Naive B cell (primary cell): ENCODE data around the gene THAP8. TPM values are rescaled to one million over a fixed set of nuclear protein-coding genes. Genes with fewer than 3 reads are reported as not detected.

Experiments
- ATAC-seq, 2 donors: fragments of 150-1000 bp; cut with Tn5 transposase; 2 replicates each; pipeline ENCODE4 v1.10.0; 2021; ENCODE audit warnings: low read depth in 2 of 2, mild to moderate bottlenecking in 2 of 2, moderate library complexity in 2 of 2
- DNase-seq: peaks from one replicate; pipeline ENCODE4 v3.0.0; 2022
- H3K27ac Mint-ChIP-seq, 6 donors: one replicate each; pipeline ENCODE4 v1.8.0; 2020 to 2022; ENCODE audit warnings: mild to moderate bottlenecking in 6 of 6, mixed read lengths in 6 of 6, moderate library complexity in 5 of 6, inconsistent platforms in 2 of 6
- H3K27me3 Mint-ChIP-seq, 3 donors: one replicate each; pipeline ENCODE4 v1.8.0; 2021 to 2022; ENCODE audit warnings: mixed read lengths in 3 of 3, mild to moderate bottlenecking in 1 of 3
- H3K36me3 Mint-ChIP-seq, 2 donors: one replicate each; pipeline ENCODE4 v1.8.0; 2020 to 2022; ENCODE audit warnings: mixed read lengths in 2 of 2, inconsistent platforms in 1 of 2, mild to moderate bottlenecking in 1 of 2
- H3K4me1 Mint-ChIP-seq, 3 donors: one replicate each; pipeline ENCODE4 v1.8.0; 2020 to 2022; ENCODE audit warnings: mixed read lengths in 3 of 3, inconsistent platforms in 1 of 3, mild to moderate bottlenecking in 1 of 3, moderate library complexity in 1 of 3
- H3K4me3 Mint-ChIP-seq, 8 donors: one replicate each; pipeline ENCODE4 v1.8.0; 2020 to 2022; ENCODE audit warnings: mild to moderate bottlenecking in 8 of 8, mixed read lengths in 8 of 8, moderate library complexity in 8 of 8, inconsistent platforms in 2 of 8
- H3K9me3 Mint-ChIP-seq, 7 donors: one replicate each; pipeline ENCODE4 v1.8.0; 2020 to 2022; ENCODE audit warnings: mixed read lengths in 7 of 7, mild to moderate bottlenecking in 5 of 7, inconsistent platforms in 2 of 7, moderate library complexity in 1 of 7
- polyA plus RNA-seq, 6 donors: library from polyadenylated mRNA; unstranded; fragments of 300-500 nt; fragmentation: Illumina TruSeq; gene quantifications; one replicate each; pipeline ENCODE4 v1.2.3, GENCODE V29; 2021; ENCODE audit warnings: low read depth in 6 of 6

The THAP8 gene
- polyA plus RNA-seq, 6 donors from 2014 or later: 1.4 to 7.3 (median 3.6) TPM

- DNase-seq: no peak
- H3K4me3 Mint-ChIP-seq: peak overlapping the region in 1 of 8 donors; percentile 94
Observed at GRCh38 chr19:35990771-35991730, 63.0 kb downstream of the THAP8 start.

DNA sequence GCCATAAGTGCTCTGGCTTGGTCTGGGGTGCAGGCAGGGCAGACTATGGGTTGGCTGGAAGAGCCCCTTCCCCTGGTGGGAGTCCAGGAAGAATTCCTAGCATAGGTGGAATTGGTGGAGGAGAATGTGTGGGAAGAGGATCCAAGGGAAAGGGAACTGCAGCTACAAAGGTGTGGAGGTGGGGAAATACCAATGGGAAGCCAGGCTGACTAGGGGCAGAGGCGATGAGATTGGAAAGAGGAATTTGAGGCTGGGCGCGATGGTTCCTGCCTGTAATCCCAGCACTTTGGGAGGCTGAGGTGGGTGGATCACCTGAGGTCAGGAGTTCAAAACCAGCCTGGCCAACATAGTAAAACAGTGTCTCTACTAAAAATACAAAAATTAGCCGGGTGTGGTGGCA lies 63.9 kb downstream of the THAP8 start:
- H3K36me3 Mint-ChIP-seq: no peaks in the 10 kb centered on the region
- H3K27me3 Mint-ChIP-seq: peaks cover 3 to 18% (median 6%) of the 10 kb centered on the region in 3 donors
- DNase-seq (no peak), ATAC-seq (no peak)
- H3K27ac Mint-ChIP-seq: no peak overlapping the region
- H3K4me3 Mint-ChIP-seq: peak overlapping the region in 1 of 8 donors; percentile 67
- H3K9me3 Mint-ChIP-seq: peaks cover 0 to 2% (median 0%) of the 10 kb centered on the region in 7 donors
- peaks cover 12 to 21% (median 20%) of the 10 kb centered on the region in 3 donors for H3K4me1 Mint-ChIP-seq

More at GRCh38 chr19:35990771-35991730, 63.0 kb downstream of the THAP8 start:
- no peak for ATAC-seq
- H3K4me1 Mint-ChIP-seq: peaks cover 18 to 27% (median 26%) of the 10 kb centered on the region in 3 donors
- no peaks in the 10 kb centered on the region for H3K36me3 Mint-ChIP-seq
- peaks cover 0 to 9% (median 0%) of the 10 kb centered on the region in 3 donors for H3K27me3 Mint-ChIP-seq
- H3K9me3 Mint-ChIP-seq: no peaks in the 10 kb centered on the region
- no peak overlapping the region for H3K27ac Mint-ChIP-seq

DNA sequence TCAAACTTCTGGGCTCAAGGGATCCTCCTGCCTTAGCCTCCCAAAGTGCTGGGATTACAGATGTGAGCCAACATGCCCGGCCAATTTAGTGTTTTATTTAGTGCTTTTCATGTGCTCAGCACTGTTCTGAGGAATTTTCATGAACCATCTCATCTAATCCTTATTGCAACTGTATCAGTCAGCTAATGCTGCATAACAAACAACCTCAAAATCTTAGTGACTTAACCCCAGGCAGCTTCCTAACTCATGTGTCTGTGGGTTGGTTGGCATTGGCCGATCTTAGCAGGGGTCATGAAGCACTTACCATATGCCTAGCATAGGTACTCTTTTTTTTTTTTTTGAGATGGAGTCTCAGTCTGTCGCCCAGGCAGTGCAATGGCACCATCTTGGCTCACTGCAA lies 65.3 kb downstream of the THAP8 start:
- no peaks in the 10 kb centered on the region for H3K36me3 Mint-ChIP-seq
- peak overlapping the region in 5 of 8 donors; percentile 1 to 82 (median 32) for H3K4me3 Mint-ChIP-seq
- DNase-seq: no peak
- no peak for ATAC-seq
- H3K9me3 Mint-ChIP-seq: peaks cover 0 to 3% (median 0%) of the 10 kb centered on the region in 7 donors
- peak overlapping the region in 1 of 6 donors; percentile 21 for H3K27ac Mint-ChIP-seq
- H3K4me1 Mint-ChIP-seq: peaks cover 10 to 13% (median 12%) of the 10 kb centered on the region in 3 donors
- H3K27me3 Mint-ChIP-seq: peaks cover 9 to 31% (median 19%) of the 10 kb centered on the region in 3 donors

DNA sequence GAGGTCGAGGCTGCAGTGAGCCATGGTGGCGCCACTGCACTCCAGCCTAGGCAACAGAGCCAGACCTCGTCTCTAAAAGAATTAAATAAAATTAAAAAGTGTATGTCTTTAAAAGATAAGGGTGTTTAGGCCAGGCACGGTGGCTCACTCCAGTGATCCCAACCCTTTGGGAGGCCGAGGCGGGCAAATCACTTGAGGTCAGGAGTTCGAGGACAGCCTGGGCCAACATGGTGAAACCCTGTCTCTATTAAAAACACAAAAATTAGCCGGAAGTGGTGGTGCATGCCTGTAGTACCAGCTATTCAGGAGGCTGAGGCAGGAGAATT lies 66.6 kb downstream of the THAP8 start:
- peaks cover 14 to 42% (median 28%) of the 10 kb centered on the region in 3 donors for H3K27me3 Mint-ChIP-seq

DNA sequence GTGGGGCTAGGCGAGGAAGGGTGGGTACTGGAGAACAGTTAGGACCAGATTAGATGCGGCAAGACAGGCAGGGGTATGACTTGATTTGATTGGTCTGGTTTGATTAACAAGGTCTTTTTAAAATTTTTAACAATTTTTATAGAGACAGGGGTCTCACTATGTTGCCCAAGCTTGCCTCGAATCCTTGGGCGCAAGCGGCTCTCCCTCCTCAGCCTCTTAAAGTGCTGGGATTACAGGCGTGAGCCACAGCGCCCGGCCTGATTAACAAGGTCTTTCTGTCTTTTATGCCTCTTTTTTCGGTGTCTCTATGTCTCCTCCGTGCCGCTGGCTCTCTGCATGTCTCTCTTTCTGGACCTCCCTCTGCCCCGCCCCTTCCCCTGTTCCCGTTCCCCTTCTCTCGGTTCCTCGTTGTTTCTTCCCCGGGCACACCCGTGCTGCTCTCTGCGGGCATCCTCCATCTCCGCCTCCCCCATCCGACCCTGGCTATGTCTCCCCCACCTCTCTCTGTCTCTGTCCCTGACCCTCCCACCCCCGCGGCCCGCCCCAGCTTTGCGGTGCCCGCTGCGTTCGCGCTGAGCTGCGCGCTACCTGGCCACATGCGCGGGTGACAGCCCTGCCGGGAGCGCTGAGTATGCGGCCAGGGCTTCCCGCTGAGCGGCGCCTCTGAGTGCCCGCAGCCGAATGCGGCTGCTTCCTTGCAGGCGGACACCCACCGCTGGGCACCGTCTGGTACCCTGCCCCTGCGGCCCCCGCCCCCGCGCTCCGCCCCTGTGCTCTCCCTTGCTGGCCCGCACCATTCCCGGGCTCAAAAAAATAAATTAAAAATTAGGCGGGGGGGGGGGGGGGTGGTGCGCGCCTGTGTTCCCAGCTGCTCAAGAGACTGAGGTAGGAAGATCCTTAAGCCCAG lies 67.2 kb downstream of the THAP8 start:
- peaks cover 19 to 46% (median 33%) of the 10 kb centered on the region in 3 donors for H3K27me3 Mint-ChIP-seq
- H3K4me3 Mint-ChIP-seq: peak overlapping the region; percentile 82 to 98 (median 94)
- peaks cover 10 to 13% (median 12%) of the 10 kb centered on the region in 3 donors for H3K4me1 Mint-ChIP-seq
- ATAC-seq (peak; percentile 84 to 87), DNase-seq (peak; percentile 47)
- peaks cover 0 to 3% (median 0%) of the 10 kb centered on the region in 7 donors for H3K9me3 Mint-ChIP-seq
- no peaks in the 10 kb centered on the region for H3K36me3 Mint-ChIP-seq
- H3K27ac Mint-ChIP-seq: peak overlapping the region in 4 of 6 donors; percentile 42 to 72 (median 58)

More for the DNA sequence above, 66.6 kb downstream of the THAP8 start:
- no peak for ATAC-seq
- H3K27ac Mint-ChIP-seq: no peak overlapping the region
- DNase-seq: no peak
- peak overlapping the region; percentile 78 to 98 (median 88) for H3K4me3 Mint-ChIP-seq
- H3K36me3 Mint-ChIP-seq: no peaks in the 10 kb centered on the region
- H3K4me1 Mint-ChIP-seq: peaks cover 10 to 13% (median 12%) of the 10 kb centered on the region in 3 donors
- peaks cover 0 to 3% (median 0%) of the 10 kb centered on the region in 7 donors for H3K9me3 Mint-ChIP-seq

- Mint-ChIP-seq H3K9me3 (peaks cover 0 to 3% (median 0%) of the 10 kb centered on the region in 7 donors), H3K36me3 (no peaks in the 10 kb centered on the region), H3K4me1 (peaks cover 10 to 13% (median 12%) of the 10 kb centered on the region in 3 donors), H3K4me3 (peak overlapping the region in 7 of 8 donors; percentile 82 to 98 (median 93)), H3K27ac (no peak overlapping the region), H3K27me3 (peaks cover 22 to 49% (median 37%) of the 10 kb centered on the region in 3 donors)
- no peak for ATAC-seq
- DNase-seq: no peak
Observed at GRCh38 chr19:35986111-35986510, 68.0 kb downstream of the THAP8 start.

Other genes with a start within 250 kb of the THAP8 start
- gene PRODH2, start 241.4 kb downstream of the THAP8 start, polyA plus RNA-seq: not detected
- gene NPHS1, start 201.8 kb downstream of the THAP8 start, polyA plus RNA-seq: not detected
- not detected for gene KIRREL2, start 197.4 kb downstream of the THAP8 start, polyA plus RNA-seq
- not detected for gene APLP1, start 185.7 kb downstream of the THAP8 start, polyA plus RNA-seq
- gene NFKBID, start 153.7 kb downstream of the THAP8 start, polyA plus RNA-seq: 10 to 100 TPM; 13.5 to 79.7 (median 55.3) TPM
- 10 to 100 TPM; 33.8 to 58.5 (median 47.5) TPM for gene HCST, start 151.8 kb downstream of the THAP8 start, polyA plus RNA-seq
- 10 to 100 TPM in 2 of 6 donors, 1 to 10 TPM in 4; 3.4 to 28.6 (median 8.3) TPM for gene TYROBP, start 146.0 kb downstream of the THAP8 start, polyA plus RNA-seq
- gene LRFN3, start 117.9 kb downstream of the THAP8 start, polyA plus RNA-seq: under 1 TPM in 3 of 6 donors, not detected in 3; 0.12 to 0.22 (median 0.14) TPM
- 10 to 100 TPM; 30.0 to 58.0 (median 48.8) TPM for gene SDHAF1, start 59.1 kb downstream of the THAP8 start, polyA plus RNA-seq
- gene SYNE4, start 45.5 kb downstream of the THAP8 start, polyA plus RNA-seq: under 1 TPM in 1 of 6 donors, not detected in 5; 0.24 TPM
- 10 to 100 TPM; 13.7 to 28.9 (median 19.1) TPM for gene ALKBH6, start 40.1 kb downstream of the THAP8 start, polyA plus RNA-seq
- 1 to 10 TPM in 1 of 6 donors, not detected in 5; 1.8 TPM for gene CLIP3, start 21.4 kb downstream of the THAP8 start, polyA plus RNA-seq
- gene WDR62, start 612 bp upstream of the THAP8 start, polyA plus RNA-seq: under 1 TPM in 2 of 6 donors, not detected in 4; 0.07 to 0.25 TPM
- not detected for gene OVOL3, start 56.9 kb upstream of the THAP8 start, polyA plus RNA-seq
- gene POLR2I, start 60.6 kb upstream of the THAP8 start, polyA plus RNA-seq: 100 to 1,000 TPM; 112 to 139 (median 126) TPM
- gene TBCB, start 61.2 kb upstream of the THAP8 start, polyA plus RNA-seq: 100 to 1,000 TPM; 142 to 230 (median 163) TPM
- 100 to 1,000 TPM in 5 of 6 donors, 10 to 100 TPM in 1; 93.5 to 156 (median 111) TPM for gene CAPNS1, start 85.8 kb upstream of the THAP8 start, polyA plus RNA-seq
- gene COX7A1, start 98.2 kb upstream of the THAP8 start, polyA plus RNA-seq: not detected
- 1 to 10 TPM in 5 of 6 donors, not detected in 1; 1.5 to 5.2 (median 2.1) TPM for gene ZNF565, start 160.4 kb upstream of the THAP8 start, polyA plus RNA-seq
- 10 to 100 TPM; 28.0 to 85.3 (median 67.6) TPM for gene ZNF146, start 160.8 kb upstream of the THAP8 start, polyA plus RNA-seq